ENCODE measurements around the gene SHANK3.
A peak's percentile ranks its signal among the peaks of the same experiment; 100 is the strongest.
"Not testable (repeated sequence)": the region's sequence is repeated elsewhere in the genome, so short reads cannot be mapped to it uniquely, and the experiment has no call there.

The SHANK3 gene

GRCh38 chr22:50654664-50655063 lies 18.0 kb upstream of the SHANK3 start:
- not testable (repeated sequence) for DNase-seq

GRCh38 chr22:50656122-50657070 lies 16.2 kb upstream of the SHANK3 start:
- DNase-seq = no peak

DNA sequence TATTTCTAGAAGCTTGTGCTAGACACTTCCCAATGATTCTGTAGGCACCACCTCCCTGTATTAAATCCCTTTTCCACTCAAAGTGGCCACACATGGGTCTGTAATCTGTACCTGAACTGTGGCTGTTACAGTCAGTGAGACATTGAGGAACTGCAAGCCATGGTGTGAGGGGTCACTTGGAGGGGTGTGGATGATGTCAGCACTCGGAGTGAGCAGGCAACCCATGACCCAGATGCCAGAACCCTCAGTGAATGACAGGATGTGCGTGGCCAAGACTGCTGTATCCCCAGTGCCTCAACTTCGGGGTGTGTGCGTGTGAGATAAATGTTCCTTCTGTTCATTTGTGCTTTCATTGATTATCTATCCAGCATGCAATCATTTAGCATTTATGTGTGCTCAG lies 14.7 kb upstream of the SHANK3 start:
- DNase-seq = no peak

DNA sequence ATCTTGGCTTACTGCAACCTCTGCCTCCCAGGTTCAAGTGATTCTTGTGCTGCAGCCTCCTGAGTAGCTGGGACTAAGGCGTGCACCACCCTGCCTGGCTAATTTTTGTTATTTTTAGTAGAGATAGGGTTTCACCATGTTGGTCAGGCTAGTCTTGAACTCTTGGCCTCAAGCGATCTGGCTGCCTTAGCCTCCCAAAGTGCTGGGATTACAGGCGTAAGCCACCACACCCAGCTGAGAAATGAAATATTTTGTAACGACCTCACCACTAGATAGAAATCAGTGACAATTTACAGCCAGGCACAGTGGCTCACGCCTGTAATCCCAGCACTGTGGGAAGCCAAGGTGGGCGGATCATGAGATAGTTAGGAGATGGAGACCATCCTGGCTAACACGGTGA lies 12.9 kb upstream of the SHANK3 start:
- DNase-seq = not testable (repeated sequence)

- DNase-seq = no peak
These were observed 12.3 kb upstream of the SHANK3 start for GRCh38 chr22:50660306-50660705.

- no peak for DNase-seq
These were observed 7.4 kb upstream of the SHANK3 start for GRCh38 chr22:50665212-50665611.

- DNase-seq = no peak
These were observed 6.9 kb upstream of the SHANK3 start for GRCh38 chr22:50665738-50666137.

DNA sequence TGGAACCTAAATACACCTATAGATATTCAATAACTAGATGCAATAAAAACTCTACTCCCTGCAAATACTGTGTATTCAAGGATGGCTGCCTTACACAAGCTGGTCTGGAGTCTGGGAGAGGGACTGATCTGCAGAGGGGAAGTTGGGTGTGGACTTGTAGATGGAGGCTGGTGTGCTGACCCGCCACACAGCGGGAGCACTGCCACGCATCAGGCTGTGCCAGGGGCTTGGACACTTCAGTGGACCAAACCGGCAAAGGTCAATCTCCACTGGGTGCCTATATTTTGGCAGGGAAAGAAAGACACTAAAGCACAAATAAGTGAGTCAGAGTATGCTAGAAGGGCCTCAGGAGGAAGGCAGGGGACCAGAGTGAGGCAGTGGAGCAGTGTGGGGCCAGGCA lies 2.1 kb upstream of the SHANK3 start:
- DNase-seq = no peak

DNA sequence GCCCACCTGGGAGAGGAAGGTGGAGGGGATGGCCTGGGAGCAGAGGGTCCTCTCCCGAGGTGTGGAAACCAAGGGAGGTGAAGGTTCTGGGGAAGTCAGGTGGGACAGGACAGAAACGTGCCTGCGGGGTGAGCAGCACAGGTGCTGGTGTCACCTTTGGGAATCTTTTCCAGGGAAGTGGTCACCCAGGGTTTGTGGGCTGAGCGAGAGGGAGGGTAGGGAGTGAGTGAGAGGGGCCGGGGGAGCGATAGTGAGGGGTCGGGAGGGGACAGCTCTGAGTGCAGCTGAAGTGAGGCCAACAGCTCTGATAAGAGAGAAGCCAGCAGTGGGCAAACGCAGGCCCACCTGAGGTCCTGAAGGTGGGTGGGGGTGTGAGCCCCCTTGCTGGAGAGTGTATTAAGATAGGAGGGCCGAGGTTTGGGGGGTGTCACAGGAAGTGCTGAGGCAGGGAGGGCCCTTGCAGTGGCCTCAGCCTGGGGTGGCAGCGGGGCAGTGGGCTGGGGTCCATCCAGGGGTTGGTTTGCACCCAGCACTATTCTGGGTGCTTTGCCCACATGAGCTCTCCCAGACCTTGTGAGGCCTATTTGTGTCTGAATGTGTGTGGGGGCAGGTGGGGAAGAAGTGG lies 1.6 kb upstream of the SHANK3 start:
- DNase-seq = no peak

DNA sequence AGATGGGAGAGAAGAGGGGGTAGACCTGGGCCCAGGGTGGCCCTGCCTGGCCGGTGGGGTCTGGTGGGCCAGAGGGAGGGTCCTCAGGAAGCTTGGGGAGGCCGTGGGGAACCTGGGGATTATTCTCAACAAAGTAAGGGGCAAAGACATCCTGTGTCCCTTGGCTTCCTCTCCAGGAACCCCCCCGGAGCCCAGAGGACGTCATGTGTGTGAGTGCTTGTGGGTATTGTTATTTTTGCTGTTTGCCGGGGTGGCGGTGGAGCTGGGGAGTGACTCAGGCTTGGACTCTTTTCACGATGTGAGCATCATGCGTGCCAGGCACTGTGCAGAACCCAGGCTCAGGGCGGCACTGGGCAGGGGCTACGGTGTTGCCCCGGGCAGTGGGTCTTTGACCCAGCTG lies 982 bp upstream of the SHANK3 start:
- no peak for DNase-seq

GRCh38 chr22:50672041-50672440 lies 582 bp upstream of the SHANK3 start:
- DNase-seq = no peak

DNA sequence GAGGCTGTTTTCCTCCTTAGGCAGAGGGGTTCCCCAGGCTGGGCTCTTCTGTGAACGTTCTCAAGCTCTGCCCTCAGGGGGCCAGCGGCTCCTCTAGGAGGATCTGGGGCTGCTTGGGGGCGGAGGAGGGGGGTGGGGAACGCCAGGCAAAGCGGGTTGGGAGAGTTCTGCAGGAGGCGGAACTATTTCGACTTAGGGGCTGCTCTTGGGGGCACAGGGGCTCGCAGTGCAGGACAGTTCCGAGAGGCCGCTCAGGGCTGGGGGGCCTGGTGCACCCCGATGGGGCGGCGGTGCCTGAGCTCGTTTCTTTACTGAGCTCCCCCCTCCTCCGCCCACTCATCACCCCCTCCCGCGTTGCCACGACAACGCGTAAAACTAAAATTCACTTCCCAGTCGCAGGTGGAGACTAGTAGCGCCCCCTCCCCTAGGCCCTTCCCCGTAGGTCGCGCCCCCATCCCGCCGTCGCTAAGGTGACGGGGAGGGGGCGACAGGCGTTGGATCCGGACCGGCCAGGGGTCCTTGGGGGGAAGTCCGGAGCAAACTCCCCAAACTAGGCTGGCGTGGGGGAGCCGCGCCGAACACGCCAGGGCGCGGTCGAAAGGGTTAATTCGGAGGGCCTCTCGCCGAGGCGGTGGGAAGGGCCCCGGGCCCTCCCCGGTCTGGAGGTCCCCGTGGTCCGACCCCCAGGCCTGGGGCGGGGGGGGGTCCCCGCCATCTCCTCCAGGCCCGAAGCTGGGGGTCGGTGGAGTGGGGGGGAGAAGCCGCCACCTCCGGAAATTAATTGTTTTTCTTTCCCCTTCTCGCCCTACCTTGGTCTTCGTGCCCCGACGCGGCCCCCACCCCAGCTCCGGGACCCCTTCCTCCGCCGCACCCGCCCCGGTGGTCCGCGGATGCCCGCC lies 857 bp downstream of the SHANK3 start:
- DNase-seq = no peak

DNA sequence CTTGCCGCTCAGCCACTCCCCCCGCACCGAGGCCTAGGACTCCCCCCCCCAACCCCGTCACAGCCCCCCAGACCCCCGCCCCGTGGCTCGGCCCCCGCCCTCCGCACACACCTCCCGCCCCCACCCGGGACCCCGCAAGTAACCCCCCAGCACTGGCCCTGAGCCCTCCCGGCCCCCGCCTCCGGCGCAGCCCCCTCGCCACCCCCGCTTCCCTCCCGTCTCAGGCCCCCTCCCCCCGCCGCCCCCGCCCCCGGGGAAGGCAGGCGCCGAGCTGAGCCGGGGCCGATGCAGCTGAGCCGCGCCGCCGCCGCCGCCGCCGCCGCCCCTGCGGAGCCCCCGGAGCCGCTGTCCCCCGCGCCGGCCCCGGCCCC lies 1.5 kb downstream of the SHANK3 start:
- peak in 1 of 2 experiments; percentile 15 for DNase-seq

DNA sequence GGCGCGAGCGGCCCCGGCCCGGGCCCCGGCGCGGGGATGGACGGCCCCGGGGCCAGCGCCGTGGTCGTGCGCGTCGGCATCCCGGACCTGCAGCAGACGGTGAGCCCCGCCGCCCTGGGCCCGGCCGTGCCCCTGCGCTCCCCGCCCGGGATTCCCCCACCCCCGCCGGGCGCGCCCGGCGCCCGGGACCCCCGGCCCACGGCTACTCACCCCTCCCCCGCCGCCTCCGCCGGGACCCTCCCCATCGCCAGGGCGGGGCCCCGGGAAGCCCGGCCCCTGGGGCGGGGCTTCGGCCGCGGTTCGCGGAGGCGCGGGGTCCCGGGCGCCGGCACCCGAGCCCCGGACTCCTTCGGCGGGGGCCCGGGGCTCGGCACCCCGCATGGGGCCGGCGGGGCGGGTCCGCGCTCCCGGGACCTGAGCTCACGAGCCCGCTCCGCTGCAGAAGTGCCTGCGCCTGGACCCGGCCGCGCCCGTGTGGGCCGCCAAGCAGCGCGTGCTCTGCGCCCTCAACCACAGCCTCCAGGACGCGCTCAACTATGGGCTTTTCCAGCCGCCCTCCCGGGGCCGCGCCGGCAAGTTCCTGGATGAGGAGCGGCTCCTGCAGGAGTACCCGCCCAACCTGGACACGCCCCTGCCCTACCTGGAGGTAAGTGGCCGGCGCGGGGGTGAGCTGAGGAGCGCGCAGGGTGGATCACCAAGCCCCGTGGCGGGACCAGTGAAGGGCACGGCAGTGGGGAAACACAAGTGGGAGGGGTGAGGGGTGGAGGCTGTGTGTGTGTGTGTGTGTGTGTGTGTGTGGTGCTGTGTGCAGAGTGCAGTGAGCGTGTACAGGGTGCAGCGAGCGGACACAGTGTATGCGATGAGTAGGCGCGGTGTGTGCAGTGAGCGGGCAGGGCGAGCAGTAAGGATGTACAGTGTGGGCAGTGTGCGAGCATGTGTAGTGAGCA lies 2.3 kb downstream of the SHANK3 start:
- DNase-seq = peak; percentile 67 to 83

GRCh38 chr22:50675553-50676179 lies 3.0 kb downstream of the SHANK3 start:
- DNase-seq = no peak

DNA sequence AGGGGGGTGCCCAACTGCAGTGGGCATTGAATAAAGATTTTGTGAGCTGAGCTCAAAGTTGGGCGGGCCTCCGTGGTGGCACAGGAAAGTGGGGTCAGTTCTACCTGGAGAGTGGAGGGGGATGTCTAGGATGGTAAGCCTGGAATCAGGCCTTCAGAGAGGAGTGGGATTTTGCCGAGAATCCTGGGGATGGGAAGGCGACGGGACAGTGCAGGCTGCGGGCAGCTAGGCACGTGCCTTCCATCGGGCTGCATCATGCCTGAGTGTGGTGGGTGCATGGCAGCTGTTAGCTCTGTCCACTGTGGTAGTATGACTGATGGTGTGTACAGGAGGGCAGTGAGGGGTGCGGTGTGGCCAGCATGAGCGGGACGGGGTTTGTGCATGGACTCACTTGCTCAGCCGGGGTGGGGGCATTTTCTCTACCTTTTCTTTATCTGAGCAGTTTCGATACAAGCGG lies 3.6 kb downstream of the SHANK3 start:
- DNase-seq = no peak

GRCh38 chr22:50676661-50677492 lies 4.3 kb downstream of the SHANK3 start:
- DNase-seq = no peak

DNA sequence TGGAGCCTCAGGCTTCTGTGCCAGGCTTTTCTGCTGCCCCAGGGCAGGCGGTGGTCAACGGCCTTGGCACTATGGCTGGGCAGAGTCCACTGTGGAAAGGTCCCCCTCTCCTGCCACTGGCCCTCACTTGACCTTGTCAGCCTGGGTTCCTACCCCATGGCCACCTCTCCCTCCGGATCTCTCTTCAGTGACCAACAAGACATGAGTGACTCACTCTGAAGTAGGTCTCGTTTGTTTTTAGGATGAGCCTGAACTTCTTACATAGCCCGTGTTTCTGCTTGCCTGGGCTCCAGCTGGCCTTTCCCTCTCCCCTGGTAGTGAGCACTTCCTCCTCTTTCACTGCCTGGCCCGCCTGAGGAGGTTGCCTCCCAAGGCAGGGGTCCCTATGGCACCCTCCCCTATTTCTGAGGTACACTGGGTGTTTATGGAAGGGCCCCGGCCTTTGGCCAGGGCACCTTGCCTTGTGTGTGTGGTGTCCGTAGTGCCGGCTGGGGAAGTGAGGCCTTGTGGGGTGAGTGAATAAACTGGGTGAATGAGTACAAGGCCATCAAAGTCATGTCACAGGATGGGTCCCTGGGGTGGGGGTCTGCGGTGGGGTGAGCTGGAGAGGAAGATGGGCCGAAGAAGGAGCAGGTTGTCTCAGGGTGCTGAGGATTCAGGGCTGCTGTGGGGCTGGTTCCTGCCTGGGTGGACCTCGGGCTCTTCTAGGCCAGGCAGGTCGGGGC lies 5.0 kb downstream of the SHANK3 start:
- DNase-seq = no peak

GRCh38 chr22:50678218-50678650 lies 5.6 kb downstream of the SHANK3 start:
- no peak for DNase-seq

Measured in NCI-H526 (cell line).